NT2/D1 (cell line): Measurements from ENCODE around the gene LRRC23.
A peak's percentile ranks its signal among the peaks of the same experiment; 100 is the strongest.

Source experiments
- DNase-seq: peaks from one replicate; pipeline ENCODE4 v3.0.0-alpha.2; 2011; ENCODE audit warnings: low read depth, low spot score
- H3K27me3 ChIP-seq: 2 replicates; pipeline ENCODE4 v1.6.0; 2011; ENCODE audit warnings: mild to moderate bottlenecking; ENCODE audit not compliant: insufficient read length, insufficient read depth
- H3K36me3 ChIP-seq: 2 replicates; pipeline ENCODE4 v1.6.1; 2011; ENCODE audit warnings: mild to moderate bottlenecking, low read length, mixed read lengths; ENCODE audit not compliant: insufficient read depth, insufficient read length
- H3K4me1 ChIP-seq: 2 replicates; pipeline ENCODE4 v1.5.1; 2011; ENCODE audit not compliant: insufficient read depth, insufficient read length
- H3K4me3 ChIP-seq: 2 replicates; pipeline ENCODE4 v1.5.1; 2011; ENCODE audit warnings: low read depth; ENCODE audit not compliant: insufficient read length
- H3K9ac ChIP-seq: 2 replicates; pipeline ENCODE4 v1.6.0; 2011; ENCODE audit warnings: low read depth; ENCODE audit not compliant: insufficient read length
- H3K9me3 ChIP-seq: 2 replicates; pipeline ENCODE4 v1.5.1; 2011; ENCODE audit warnings: mild to moderate bottlenecking, low read length; ENCODE audit not compliant: insufficient read depth
- SUZ12 ChIP-seq: IDR thresholded peaks from 2 replicates; pipeline ENCODE4 v1.6.1; 2011; ENCODE audit not compliant: insufficient read length, insufficient read depth; ENCODE audit errors: extremely low read depth
- YY1 ChIP-seq: IDR thresholded peaks from 2 replicates; pipeline ENCODE4 v1.6.1; 2011; ENCODE audit not compliant: insufficient read length, insufficient read depth
- ZNF274 ChIP-seq: IDR thresholded peaks from 2 replicates; pipeline ENCODE4 v1.6.1; 2011; ENCODE audit warnings: mild to moderate bottlenecking, low read depth, low read length

LRRC23 gene

DNA sequence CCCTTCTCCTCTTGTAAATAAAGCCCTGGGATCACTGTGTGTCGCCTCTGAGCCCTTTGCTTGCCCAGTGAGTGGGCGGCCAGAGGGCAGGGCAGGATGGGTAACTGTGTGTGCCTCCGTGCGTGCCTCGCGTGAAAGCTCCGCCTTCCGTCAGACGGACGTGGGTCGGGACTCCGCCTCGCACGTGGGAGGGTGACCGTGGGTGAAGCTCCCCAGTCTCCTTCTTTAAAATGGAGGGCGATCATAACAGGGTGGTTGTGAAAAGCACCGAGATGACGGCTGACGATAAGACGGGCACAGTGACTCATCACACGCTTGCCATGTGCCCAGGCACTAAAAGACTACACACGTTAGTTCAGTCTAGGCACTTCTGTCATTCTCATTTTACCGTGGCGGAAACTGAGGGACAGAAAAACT lies 56.7 kb downstream of the LRRC23 start:
- Histone ChIP-seq H3K27me3 (no peaks in the 10 kb centered on the region), H3K36me3 (peaks cover 32% of the 10 kb centered on the region), H3K9ac (peak overlapping the region; percentile 86), H3K4me1 (peaks cover 60% of the 10 kb centered on the region), H3K4me3 (peak overlapping the region; percentile 47), H3K9me3 (no peaks in the 10 kb centered on the region)
- no peak for TF ChIP-seq ZNF274
- TF ChIP-seq SUZ12 = no peak
- TF ChIP-seq YY1 = no peak
- DNase-seq = no peak

GRCh38 chr12:6961695-6962284 lies 57.2 kb downstream of the LRRC23 start:
- TF ChIP-seq SUZ12 (no peak), ZNF274 (no peak), YY1 (no peak)
- H3K9ac ChIP-seq = peak overlapping the region; percentile 86
- peaks cover 36% of the 10 kb centered on the region for H3K36me3 ChIP-seq
- peak; percentile 96 for DNase-seq
- peaks cover 60% of the 10 kb centered on the region for H3K4me1 ChIP-seq
- peak overlapping the region; percentile 47 for H3K4me3 ChIP-seq
- H3K9me3 ChIP-seq = no peaks in the 10 kb centered on the region
- H3K27me3 ChIP-seq = no peaks in the 10 kb centered on the region

DNA sequence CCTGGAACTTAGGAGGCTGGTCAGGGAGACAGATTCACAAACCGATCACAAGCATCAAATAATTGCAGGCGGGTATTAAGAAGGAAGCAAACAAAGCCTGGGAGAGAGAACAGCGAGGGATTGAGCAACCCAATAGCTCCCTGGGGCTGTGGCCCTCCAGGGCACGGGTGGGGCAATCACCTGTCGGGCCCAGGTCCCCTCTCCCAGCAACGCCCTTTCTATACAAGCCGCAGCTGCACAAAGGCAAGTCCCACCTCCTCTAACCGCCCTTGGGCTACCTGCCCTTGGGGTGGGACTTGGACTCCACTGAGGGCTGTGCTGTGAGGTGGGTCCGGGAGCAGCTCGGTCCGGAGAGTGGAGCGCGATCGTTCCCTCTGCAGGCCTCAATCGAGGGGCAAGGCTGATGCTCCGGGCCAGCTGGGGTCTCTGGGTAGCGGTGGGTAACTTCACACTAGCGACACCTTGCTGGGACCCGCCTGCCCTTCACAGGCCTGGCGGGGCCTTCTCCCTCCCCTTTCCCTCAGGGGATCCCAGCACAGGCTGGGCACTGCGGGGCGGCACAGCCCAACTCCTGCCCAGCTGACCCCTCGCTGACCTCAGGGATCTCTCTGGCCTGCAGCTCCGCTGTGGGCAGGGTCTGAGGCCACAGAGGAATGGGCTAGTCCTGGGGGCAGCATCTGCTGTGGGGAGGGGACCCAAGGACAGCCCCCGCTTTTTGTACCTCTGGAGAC lies 57.8 kb downstream of the LRRC23 start:
- TF ChIP-seq ZNF274 (no peak), SUZ12 (no peak), YY1 (no peak)
- H3K27me3 ChIP-seq = no peaks in the 10 kb centered on the region
- H3K4me1 ChIP-seq = peaks cover 60% of the 10 kb centered on the region
- peaks cover 43% of the 10 kb centered on the region for H3K36me3 ChIP-seq
- H3K4me3 ChIP-seq = peak overlapping the region; percentile 9
- no peak for DNase-seq
- peak overlapping the region; percentile 58 for H3K9ac ChIP-seq
- no peaks in the 10 kb centered on the region for H3K9me3 ChIP-seq

DNA sequence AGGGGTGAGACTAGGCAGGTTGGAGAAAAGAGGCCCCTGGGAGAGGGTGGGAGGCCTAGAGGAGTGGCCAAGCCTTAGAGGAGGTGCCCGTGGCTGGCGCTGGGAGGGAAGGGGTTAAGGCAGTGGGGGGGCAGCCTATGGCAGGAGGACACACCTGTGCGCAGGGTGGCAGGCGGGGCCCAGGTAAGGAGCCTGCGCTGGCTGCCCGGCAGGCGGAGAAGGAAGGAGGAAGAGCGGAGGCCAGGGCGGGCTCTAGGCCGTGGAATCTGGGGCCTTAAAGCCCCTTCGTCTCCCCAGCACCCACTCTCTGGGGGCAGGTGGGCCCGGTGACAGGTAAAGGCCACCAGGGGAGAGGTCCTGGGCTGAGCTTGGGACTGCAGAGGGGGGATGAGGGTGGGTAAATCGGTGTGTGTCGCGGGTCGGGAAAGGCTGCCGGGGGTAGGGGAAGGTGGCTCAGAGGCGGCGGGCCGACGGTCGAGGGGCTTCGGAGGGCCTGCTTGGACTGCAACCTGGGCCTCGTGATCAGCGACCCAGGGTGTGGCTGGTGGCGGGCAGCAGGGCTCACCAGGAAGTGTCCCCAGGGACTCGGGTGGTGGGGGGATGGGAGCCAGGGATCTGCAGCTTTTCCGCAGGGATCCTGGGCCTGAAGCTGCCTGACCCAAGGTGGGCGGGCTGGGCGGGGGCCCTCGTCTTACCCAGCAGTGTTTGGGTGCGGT lies 58.6 kb downstream of the LRRC23 start:
- no peak for DNase-seq
- H3K36me3 ChIP-seq = peaks cover 50% of the 10 kb centered on the region
- no peaks in the 10 kb centered on the region for H3K27me3 ChIP-seq
- no peak overlapping the region for H3K4me3 ChIP-seq
- H3K4me1 ChIP-seq = peaks cover 61% of the 10 kb centered on the region
- peak overlapping the region; percentile 58 for H3K9ac ChIP-seq
- TF ChIP-seq YY1 = no peak
- TF ChIP-seq SUZ12 = no peak
- TF ChIP-seq ZNF274 = no peak
- no peaks in the 10 kb centered on the region for H3K9me3 ChIP-seq
